ENCODE measurements around the gene SUMF1.
A peak's percentile ranks its signal among the peaks of the same experiment; 100 is the strongest.

SUMF1 gene

DNA sequence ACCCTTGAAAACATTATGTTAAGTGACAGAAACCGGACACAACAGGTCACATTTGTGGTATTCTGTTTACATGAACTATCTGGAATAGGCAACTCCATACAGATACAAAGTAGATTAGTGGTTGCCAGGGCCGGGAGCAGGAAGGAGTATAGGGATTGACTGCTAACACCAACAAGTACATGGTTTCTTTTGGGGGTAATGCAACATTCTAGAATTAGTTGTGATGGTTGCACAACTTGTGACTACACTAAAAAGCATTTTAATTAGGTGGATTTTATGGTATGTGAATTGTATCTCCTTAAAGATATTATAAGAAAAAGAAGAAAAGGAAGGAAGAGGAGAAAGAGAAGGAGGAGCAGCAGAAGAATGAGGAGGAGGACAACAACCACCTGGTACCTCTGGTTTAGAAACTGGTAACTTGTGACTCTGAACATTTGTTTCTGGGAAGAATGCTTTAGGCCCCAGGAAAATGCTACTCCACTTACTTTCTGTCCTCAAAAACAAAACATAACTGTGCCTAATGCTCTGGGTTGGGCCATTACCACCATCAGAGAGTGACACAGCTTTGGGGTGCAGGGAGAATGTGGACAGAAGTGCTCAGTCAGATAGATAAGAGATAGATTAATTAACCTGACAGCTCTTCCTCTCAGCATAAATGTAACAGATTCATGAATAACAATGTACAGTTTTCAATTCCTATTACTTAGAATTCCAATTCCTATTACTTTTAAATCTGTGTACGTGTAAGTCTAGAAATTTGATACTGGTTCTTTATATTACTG lies 143.6 kb downstream of the SUMF1 start:
- H3K4me3 ChIP-seq (ENCODE audit: low read depth, low read length), result no peak overlapping the region
- no peaks in the 10 kb centered on the region for H3K36me3 ChIP-seq
- H3K9me3 ChIP-seq, result no peaks in the 10 kb centered on the region
- TF ChIP-seq, protein P1, sequence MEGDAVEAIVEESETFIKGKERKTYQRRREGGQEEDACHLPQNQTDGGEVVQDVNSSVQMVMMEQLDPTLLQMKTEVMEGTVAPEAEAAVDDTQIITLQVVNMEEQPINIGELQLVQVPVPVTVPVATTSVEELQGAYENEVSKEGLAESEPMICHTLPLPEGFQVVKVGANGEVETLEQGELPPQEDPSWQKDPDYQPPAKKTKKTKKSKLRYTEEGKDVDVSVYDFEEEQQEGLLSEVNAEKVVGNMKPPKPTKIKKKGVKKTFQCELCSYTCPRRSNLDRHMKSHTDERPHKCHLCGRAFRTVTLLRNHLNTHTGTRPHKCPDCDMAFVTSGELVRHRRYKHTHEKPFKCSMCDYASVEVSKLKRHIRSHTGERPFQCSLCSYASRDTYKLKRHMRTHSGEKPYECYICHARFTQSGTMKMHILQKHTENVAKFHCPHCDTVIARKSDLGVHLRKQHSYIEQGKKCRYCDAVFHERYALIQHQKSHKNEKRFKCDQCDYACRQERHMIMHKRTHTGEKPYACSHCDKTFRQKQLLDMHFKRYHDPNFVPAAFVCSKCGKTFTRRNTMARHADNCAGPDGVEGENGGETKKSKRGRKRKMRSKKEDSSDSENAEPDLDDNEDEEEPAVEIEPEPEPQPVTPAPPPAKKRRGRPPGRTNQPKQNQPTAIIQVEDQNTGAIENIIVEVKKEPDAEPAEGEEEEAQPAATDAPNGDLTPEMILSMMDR (IDR thresholded peaks at IDR 0.05; ENCODE audit: low read depth, low read length), result no peak
- no peaks in the 10 kb centered on the region for H3K27me3 ChIP-seq
- DNase-seq, result no peak
- H3K4me1 ChIP-seq, result no peaks in the 10 kb centered on the region

DNA sequence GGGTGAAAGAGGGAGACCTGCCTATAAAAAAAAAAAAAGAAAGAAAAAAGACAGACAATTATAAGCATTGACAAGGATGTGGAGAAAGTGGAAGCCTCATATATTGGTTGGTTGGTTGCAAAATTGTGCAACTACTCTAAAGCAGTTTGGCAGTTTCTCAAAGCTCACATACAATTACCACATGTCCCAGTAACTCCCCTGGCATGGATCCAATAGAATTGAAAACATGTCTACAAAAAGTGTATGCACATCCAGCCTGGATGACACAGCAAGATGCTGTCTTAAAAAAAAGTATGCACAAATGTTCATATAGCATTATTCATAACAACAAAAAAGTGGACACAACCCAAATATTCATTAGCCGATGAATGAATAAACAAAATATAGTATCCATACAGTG lies 144.4 kb downstream of the SUMF1 start:
- no peak for DNase-seq
- TF ChIP-seq, protein P1 (IDR thresholded peaks at IDR 0.05; ENCODE audit: low read depth, low read length), result no peak
- Histone ChIP-seq H3K4me3 (ENCODE audit: low read depth, low read length) (no peak overlapping the region), H3K9me3 (no peaks in the 10 kb centered on the region), H3K27me3 (no peaks in the 10 kb centered on the region), H3K36me3 (no peaks in the 10 kb centered on the region), H3K4me1 (no peaks in the 10 kb centered on the region)

DNA sequence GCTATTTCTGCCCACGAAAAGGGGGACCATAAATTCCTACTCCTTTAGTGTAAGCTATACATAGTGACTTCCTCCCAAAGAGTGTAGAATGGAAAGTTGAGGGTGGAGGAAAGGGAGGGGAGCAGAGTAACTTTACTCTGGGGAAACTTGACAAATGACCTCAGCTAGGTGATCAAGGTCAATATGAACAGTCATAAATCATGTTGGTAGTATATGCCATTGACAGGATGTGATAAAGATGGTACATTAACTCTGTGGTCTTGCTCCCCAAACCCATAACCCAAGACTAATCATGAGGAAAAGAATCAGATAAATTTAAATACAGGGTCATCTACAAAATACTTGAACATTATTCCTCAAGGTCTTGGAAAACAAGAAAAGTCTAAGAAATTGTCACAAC lies 145.3 kb downstream of the SUMF1 start:
- H3K4me3 ChIP-seq (ENCODE audit: low read depth, low read length), result no peak overlapping the region
- no peaks in the 10 kb centered on the region for H3K36me3 ChIP-seq
- no peaks in the 10 kb centered on the region for H3K4me1 ChIP-seq
- H3K9me3 ChIP-seq, result no peaks in the 10 kb centered on the region
- H3K27me3 ChIP-seq, result no peaks in the 10 kb centered on the region
- DNase-seq, result no peak
- TF ChIP-seq, protein P1 (IDR thresholded peaks at IDR 0.05; ENCODE audit: low read depth, low read length), result no peak

DNA sequence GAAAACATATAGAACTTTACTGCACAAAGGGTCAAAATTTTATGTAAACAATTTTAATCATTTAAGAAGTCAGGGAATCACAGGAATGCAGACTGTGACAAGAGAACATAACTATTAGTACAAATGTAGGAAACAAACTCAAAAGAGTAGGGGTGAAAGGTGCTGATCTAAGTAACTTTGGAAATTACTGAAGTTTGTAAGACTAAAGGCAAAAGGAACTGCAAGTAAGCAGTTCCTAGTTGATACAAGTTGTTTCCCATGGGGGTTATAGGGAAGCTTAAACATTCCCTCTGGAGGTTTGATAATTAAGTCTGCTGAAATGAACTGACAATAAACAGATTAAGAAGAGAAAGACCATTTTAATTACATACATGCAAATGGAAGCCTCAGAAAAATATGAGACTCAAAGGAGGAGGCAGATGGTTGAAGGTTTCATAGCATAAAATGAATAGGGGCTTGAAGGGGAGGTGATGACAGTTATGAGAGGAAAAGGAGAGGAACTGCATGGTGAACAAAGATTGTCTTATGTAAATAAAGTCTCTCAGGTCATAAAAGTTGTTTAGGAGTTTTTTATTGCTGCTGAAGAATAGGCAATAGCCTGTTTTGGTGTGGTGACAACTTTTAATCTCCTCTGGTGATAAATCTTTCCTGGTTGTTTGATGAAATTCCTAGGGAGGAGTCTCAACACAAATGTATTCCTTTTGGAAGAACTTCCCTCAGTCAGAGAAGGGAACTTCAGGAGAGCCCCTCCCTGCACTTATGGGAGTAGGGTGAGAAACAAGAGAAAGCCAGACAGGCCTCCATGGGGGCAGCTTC lies 146.8 kb downstream of the SUMF1 start:
- no peak overlapping the region for H3K4me3 ChIP-seq (ENCODE audit: low read depth, low read length)

DNA sequence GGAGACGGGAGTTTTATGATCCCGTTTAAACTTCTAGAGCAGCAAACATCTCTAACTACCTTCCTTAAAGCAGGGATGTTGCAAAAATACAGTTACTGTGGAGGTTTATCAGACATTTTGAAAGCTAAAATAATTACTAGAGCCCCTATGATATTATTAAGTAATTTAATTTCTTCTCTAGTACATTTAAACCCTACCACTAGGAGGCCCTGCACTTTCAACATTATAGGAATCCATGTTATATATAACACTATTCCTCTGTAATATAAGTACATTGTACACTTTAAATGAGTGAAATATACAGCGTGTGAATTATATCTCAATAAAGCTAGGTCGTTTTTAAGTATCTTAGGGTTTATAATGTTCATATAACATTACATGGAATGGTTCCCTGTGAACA lies 152.4 kb downstream of the SUMF1 start:
- no peak for DNase-seq
- H3K36me3 ChIP-seq, result no peaks in the 10 kb centered on the region; the same call in 1 of the 2 replicates
- no peaks in the 10 kb centered on the region for H3K4me1 ChIP-seq
- no peaks in the 10 kb centered on the region for H3K9me3 ChIP-seq
- H3K27me3 ChIP-seq, result no peaks in the 10 kb centered on the region
- no peak overlapping the region for H3K4me3 ChIP-seq (ENCODE audit: low read depth, low read length)
- TF ChIP-seq, protein P1 (IDR thresholded peaks at IDR 0.05; ENCODE audit: low read depth, low read length), result peak; percentile 20; the same call in 1 of the 2 replicates

More for the DNA sequence above, 146.8 kb downstream of the SUMF1 start:
- TF ChIP-seq, protein P1 (IDR thresholded peaks at IDR 0.05; ENCODE audit: low read depth, low read length), result no peak
- DNase-seq, result no peak
- no peaks in the 10 kb centered on the region; the same call in 1 of the 2 replicates for H3K36me3 ChIP-seq
- no peaks in the 10 kb centered on the region for H3K4me1 ChIP-seq
- no peaks in the 10 kb centered on the region for H3K27me3 ChIP-seq
- H3K9me3 ChIP-seq, result no peaks in the 10 kb centered on the region
